GM06990 (cell line): ENCODE measurements around the gene AANAT.

ENCODE experiments used
- DNase-seq: peaks from one replicate; pipeline ENCODE4 v3.0.0-alpha.2; 2011; ENCODE audit not compliant: insufficient read length; ENCODE audit errors: extremely low read depth
- H3K27me3 ChIP-seq: replicated peaks from 2 replicates; pipeline ENCODE4 v1.6.0; 2011; ENCODE audit warnings: low read length; ENCODE audit not compliant: control insufficient read depth, insufficient read depth
- H3K36me3 ChIP-seq: 2 replicates; pipeline ENCODE4 v1.5.1; 2011; ENCODE audit warnings: low read length; ENCODE audit not compliant: control insufficient read depth, insufficient read depth
- H3K4me3 ChIP-seq: replicated peaks from 2 replicates; pipeline ENCODE4 v1.5.1; 2011; ENCODE audit warnings: low read depth, mild to moderate bottlenecking, control low read depth, low read length
- TF ChIP-seq, protein P1 (sequence below): IDR thresholded peaks from 2 replicates; pipeline ENCODE4 v1.5.1; 2011; ENCODE audit warnings: low read length, control low read depth, mild to moderate bottlenecking, inconsistent platforms; ENCODE audit not compliant: insufficient read depth, poor library complexity, severe bottlenecking

Gene AANAT

DNA sequence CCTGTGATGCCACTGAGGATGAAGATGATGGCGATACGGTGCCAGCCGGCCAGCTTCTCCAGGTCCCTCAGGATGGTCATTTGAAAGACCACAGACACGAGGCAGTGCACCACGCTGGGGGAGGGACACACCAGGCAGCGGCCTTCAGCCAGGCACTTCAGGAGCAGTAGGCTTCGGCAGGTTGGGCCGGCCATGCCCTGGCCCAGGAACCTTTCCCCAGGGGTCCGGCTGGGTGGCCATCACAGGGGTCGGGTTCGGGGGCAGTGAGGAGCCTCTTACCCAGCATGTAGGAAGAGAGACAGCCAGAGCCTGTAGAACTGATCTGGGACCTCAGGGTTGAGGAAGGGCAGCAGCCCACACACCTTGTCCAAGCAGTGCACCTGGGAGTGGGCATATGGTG, 5.3 kb downstream of the AANAT start:
- no peak overlapping the region for H3K4me3 ChIP-seq
- H3K36me3 ChIP-seq: peaks cover 43% of the 10 kb centered on the region
- H3K27me3 ChIP-seq: no peaks in the 10 kb centered on the region
- DNase-seq: no peak
- TF ChIP-seq, protein P1, sequence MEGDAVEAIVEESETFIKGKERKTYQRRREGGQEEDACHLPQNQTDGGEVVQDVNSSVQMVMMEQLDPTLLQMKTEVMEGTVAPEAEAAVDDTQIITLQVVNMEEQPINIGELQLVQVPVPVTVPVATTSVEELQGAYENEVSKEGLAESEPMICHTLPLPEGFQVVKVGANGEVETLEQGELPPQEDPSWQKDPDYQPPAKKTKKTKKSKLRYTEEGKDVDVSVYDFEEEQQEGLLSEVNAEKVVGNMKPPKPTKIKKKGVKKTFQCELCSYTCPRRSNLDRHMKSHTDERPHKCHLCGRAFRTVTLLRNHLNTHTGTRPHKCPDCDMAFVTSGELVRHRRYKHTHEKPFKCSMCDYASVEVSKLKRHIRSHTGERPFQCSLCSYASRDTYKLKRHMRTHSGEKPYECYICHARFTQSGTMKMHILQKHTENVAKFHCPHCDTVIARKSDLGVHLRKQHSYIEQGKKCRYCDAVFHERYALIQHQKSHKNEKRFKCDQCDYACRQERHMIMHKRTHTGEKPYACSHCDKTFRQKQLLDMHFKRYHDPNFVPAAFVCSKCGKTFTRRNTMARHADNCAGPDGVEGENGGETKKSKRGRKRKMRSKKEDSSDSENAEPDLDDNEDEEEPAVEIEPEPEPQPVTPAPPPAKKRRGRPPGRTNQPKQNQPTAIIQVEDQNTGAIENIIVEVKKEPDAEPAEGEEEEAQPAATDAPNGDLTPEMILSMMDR: no peak

DNA sequence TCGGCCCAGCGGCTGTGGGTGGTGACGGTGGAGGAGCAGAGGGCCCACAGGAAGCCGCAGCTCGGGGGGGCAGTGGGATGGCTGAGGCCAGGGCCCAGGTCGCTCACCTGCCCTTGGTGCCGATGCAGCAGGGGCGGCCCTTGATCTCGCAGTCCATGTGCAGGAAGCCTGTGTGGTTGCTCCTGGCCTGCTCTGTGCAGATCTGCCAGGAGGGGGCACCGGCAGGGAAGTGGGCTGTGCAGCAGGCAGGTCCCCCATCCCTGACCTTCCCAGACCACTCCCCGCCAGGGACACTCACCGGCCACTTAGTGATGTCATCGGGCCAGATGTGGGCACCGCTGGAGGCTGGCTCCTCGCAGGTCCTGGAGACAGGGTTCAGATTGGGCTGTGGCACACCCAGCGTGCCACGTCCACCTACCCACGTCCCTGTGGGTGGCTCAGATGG, 6.2 kb downstream of the AANAT start:
- TF ChIP-seq, protein P1: peak; percentile 56
- Histone ChIP-seq H3K36me3 (peaks cover 50% of the 10 kb centered on the region), H3K4me3 (no peak overlapping the region), H3K27me3 (no peaks in the 10 kb centered on the region)
- DNase-seq: no peak

DNA sequence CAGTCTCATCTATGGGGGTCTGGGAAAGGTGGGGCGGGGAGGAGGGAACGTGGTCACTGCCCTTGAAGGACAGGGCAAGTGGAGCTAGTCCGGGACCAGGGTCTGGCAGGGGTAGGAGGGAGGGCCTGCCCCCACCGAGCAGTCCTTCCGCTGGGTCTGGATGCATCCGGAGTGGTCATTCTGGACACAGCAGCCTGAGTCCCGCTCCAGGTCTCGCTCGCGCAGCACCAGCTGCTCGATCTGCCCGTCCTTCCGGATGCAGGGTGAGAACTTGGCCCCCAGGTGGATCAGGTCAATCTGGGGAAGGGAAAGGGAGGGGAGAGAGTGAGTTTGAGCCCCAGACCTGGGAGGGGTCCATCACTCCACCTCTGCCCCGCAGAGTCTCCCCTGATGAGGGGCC, 6.8 kb downstream of the AANAT start:
- no peaks in the 10 kb centered on the region for H3K27me3 ChIP-seq
- TF ChIP-seq, protein P1: no peak
- no peak overlapping the region for H3K4me3 ChIP-seq
- H3K36me3 ChIP-seq: peaks cover 55% of the 10 kb centered on the region
- DNase-seq: no peak

DNA sequence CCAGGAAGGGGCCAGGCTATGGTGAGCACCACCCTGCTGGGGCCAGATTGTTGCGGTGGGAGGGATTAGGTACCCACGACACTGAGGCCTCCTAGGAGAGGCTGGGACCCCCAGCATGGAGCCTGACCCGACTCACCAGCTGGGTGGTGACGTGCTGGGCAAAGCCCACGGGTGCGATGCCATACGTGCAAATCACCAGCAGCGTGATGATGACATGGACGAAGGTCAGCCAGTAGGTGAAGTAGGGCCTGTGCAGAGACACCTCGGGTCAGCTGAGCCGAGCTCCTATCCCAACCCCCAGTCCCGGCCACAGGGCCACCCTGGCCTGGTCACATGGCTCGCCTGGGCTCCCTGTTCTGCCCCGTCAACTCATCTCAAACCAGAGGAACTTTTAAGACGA, 7.5 kb downstream of the AANAT start:
- Histone ChIP-seq H3K27me3 (no peaks in the 10 kb centered on the region), H3K36me3 (peaks cover 59% of the 10 kb centered on the region), H3K4me3 (no peak overlapping the region)
- TF ChIP-seq, protein P1: no peak
- DNase-seq: no peak

DNA sequence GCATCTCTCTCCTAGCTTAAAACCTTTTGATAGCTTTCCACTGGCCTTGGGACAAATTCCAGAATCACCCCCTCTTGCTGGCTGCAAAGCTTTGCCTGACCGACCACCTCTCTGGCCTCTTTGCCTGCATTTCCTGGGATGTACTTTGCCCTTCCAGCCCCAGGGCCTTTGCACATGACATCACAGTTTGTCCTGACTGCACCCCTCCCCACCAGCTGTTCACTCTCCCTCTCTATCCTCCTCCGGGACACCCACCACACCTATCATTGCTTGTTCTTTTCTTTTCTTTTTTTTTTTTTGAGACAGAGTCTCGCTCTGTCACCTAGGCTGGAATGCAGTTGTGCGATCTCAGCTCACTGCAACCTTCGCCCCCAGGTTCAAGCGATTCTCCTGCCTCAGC, 7.9 kb downstream of the AANAT start:
- TF ChIP-seq, protein P1: no peak
- no peaks in the 10 kb centered on the region for H3K27me3 ChIP-seq
- no peak for DNase-seq
- no peak overlapping the region for H3K4me3 ChIP-seq
- peaks cover 58% of the 10 kb centered on the region for H3K36me3 ChIP-seq

DNA sequence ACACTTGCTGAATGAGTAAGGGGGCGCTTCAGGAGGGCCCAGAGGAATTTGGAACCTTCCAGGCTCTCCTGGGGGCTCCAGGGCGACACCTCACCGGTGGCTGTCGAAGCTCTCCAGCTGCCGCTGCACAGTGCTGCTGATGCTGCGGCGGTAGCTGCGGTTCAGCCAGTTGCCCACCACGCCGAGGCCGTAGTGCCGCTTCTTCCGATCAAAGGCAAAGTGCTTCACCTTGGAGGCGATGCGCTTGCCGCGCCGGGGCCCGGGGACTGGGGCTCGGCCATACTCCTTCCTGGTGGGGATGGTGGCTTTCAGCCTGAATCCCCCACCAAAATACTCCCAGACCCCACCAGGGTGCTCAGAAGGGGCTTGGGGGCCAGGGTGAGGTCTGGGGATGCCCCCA, 9.3 kb downstream of the AANAT start:
- DNase-seq: peak; percentile 6
- peaks cover 50% of the 10 kb centered on the region for H3K36me3 ChIP-seq
- H3K27me3 ChIP-seq: no peaks in the 10 kb centered on the region
- TF ChIP-seq, protein P1: no peak
- no peak overlapping the region for H3K4me3 ChIP-seq
